ENCODE measurements around the gene FAAP20. TPM values are rescaled to one million over a fixed set of nuclear protein-coding genes. Genes with fewer than 3 reads are reported as not detected.

The FAAP20 gene
- total and polyA plus RNA-seq, 10 of the 15 experiments (the other 5 are each of a cell fraction or from before 2014, with no cell fraction given), result 0.79 to 91.8 (median 20.9) TPM

- POLR2A ChIA-PET, result no interaction called here
These were observed 16.2 kb upstream of the FAAP20 start for GRCh38 chr1:2210786-2211185.

DNA sequence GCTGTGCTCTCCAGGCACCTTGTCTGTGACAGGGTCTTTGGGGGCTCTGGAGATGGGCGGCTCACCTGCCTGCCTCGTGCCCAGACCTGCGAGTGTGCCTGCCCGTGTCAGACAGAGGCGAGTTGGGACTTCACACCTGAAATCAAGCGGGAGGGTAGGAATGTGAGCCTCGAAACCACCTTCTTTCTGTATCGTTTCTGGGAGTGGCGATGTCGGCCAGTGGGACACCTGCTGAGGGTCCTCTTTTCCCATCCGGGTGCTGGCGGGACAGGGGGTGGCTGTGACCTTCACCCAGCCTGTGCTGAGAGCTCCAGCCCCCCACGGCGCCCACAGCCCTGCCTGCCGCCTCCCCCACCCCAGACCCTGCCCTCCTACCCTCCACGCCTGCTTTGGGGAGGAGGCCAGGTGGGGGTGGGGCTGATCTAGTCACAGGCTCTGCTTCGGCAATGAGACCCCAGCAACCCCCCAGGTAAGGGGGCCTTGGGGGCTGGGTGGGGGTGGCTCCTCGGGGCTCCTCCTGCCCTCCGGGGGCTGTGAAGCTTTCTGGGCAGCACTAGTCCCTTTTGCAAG lies 15.6 kb upstream of the FAAP20 start:
- ChIA-PET CTCF (no interaction called here), POLR2A (no interaction called here), SMC1A (ENCODE audit: uncharacterized antibody, unreplicated experiment) (no interaction called here), RAD21 (ENCODE audit: unreplicated experiment) (no interaction called here)
- WGBS (ENCODE audit: insufficient coverage, insufficient replicate concordance, low lambda C conversion rate, missing lambda C conversion rate), result 24% methylated on average over 16 of the region's 19 CpGs
- H3K9me3 ChIP-seq (replicated peaks; ENCODE audit: control insufficient read depth, insufficient read depth, low read length), result no peaks in the 10 kb centered on the region
- no peak overlapping the region for H3K27ac ChIP-seq (ENCODE audit: control insufficient read depth, insufficient read depth)
- ATAC-seq, result no peak
- H3K4me2 ChIP-seq (ENCODE audit: control insufficient read depth, insufficient read depth), result no peak overlapping the region
- no peak overlapping the region for H3K4me3 ChIP-seq
- FAIRE-seq, result no peak
- in situ Hi-C loops (cut with MboI) (no loop called here), intact Hi-C loops (cut with micrococcal nuclease; ENCODE audit: unreplicated experiment) (no loop called here)
- BruUV-seq (replicated peaks), result no TSS peak
- H3K4me1 ChIP-seq (ENCODE audit: control insufficient read depth, insufficient read depth, low read length), result 0 out of 2 replicates have a peak, but pooled peaks cover 4% of the 10 kb centered on the region
- H3K79me2 ChIP-seq (ENCODE audit: control insufficient read depth, insufficient read depth, low read length), result no peaks in the 10 kb centered on the region
- H4K20me1 ChIP-seq (ENCODE audit: control insufficient read depth, insufficient read depth), result no peaks in the 10 kb centered on the region
- H3K36me3 ChIP-seq (ENCODE audit: control insufficient read depth in 2 of 2, insufficient read depth in 2 of 2, low read length in 1 of 2), result no peaks in the 10 kb centered on the region
- no peak overlapping the region for H2AFZ ChIP-seq (ENCODE audit: control insufficient read depth, low read depth, low read length)
- no peak overlapping the region for H3K9ac ChIP-seq (ENCODE audit: control insufficient read depth, insufficient read depth, low read length)
- no peaks in the 10 kb centered on the region; a peak in 1 of 4 replicates for H3K27me3 ChIP-seq (replicated peaks in 1 of 2; ENCODE audit: control insufficient read depth in 2 of 2, insufficient read depth in 2 of 2, low read length in 1 of 2)
- no peak for TF ChIP-seq EP300 (IDR thresholded peaks at IDR 0.05; ENCODE audit: borderline replicate concordance in 1 of 2, control insufficient read depth in 1 of 2, low read depth in 2 of 2, low read length in 2 of 2)
- no peak for TF ChIP-seq E2F4 (IDR thresholded peaks at IDR 0.05; ENCODE audit: low read depth, low read length)
- TF ChIP-seq ZNF622 (IDR thresholded peaks at IDR 0.05), result no peak
- TF ChIP-seq RB1 (IDR thresholded peaks at IDR 0.05; ENCODE audit: borderline replicate concordance), result no peak
- no peak for TF ChIP-seq NFYB (IDR thresholded peaks at IDR 0.05; ENCODE audit: insufficient read depth, low read depth, low read length)
- TF ChIP-seq, protein P1, sequence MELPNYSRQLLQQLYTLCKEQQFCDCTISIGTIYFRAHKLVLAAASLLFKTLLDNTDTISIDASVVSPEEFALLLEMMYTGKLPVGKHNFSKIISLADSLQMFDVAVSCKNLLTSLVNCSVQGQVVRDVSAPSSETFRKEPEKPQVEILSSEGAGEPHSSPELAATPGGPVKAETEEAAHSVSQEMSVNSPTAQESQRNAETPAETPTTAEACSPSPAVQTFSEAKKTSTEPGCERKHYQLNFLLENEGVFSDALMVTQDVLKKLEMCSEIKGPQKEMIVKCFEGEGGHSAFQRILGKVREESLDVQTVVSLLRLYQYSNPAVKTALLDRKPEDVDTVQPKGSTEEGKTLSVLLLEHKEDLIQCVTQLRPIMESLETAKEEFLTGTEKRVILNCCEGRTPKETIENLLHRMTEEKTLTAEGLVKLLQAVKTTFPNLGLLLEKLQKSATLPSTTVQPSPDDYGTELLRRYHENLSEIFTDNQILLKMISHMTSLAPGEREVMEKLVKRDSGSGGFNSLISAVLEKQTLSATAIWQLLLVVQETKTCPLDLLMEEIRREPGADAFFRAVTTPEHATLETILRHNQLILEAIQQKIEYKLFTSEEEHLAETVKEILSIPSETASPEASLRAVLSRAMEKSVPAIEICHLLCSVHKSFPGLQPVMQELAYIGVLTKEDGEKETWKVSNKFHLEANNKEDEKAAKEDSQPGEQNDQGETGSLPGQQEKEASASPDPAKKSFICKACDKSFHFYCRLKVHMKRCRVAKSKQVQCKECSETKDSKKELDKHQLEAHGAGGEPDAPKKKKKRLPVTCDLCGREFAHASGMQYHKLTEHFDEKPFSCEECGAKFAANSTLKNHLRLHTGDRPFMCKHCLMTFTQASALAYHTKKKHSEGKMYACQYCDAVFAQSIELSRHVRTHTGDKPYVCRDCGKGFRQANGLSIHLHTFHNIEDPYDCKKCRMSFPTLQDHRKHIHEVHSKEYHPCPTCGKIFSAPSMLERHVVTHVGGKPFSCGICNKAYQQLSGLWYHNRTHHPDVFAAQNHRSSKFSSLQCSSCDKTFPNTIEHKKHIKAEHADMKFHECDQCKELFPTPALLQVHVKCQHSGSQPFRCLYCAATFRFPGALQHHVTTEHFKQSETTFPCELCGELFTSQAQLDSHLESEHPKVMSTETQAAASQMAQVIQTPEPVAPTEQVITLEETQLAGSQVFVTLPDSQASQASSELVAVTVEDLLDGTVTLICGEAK (IDR thresholded peaks at IDR 0.05; ENCODE audit: borderline replicate concordance), result no peak
- TF ChIP-seq IKZF2 (IDR thresholded peaks at IDR 0.05), result no peak
- TF ChIP-seq NFXL1 (IDR thresholded peaks at IDR 0.05; ENCODE audit: borderline replicate concordance), result no peak
- TF ChIP-seq SIX5 (IDR thresholded peaks at IDR 0.05; ENCODE audit: low read depth, low read length, severe bottlenecking), result no peak
- no peak for DNase-seq (ENCODE audit: low read depth, low spot score)

More at GRCh38 chr1:2210786-2211185, 16.2 kb upstream of the FAAP20 start:
- DNase-seq (ENCODE audit: low read depth, low spot score) (no peak), FAIRE-seq (no peak), ATAC-seq (no peak)
- 50% methylated on average over 13 of the region's 13 CpGs for WGBS (ENCODE audit: insufficient coverage, insufficient replicate concordance, low lambda C conversion rate, missing lambda C conversion rate)
- Histone ChIP-seq H4K20me1 (ENCODE audit: control insufficient read depth, insufficient read depth) (no peaks in the 10 kb centered on the region), H2AFZ (ENCODE audit: control insufficient read depth, low read depth, low read length) (no peak overlapping the region), H3K4me2 (ENCODE audit: control insufficient read depth, insufficient read depth) (no peak overlapping the region), H3K79me2 (ENCODE audit: control insufficient read depth, insufficient read depth, low read length) (no peaks in the 10 kb centered on the region), H3K27ac (ENCODE audit: control insufficient read depth, insufficient read depth) (no peak overlapping the region), H3K4me3 (no peak overlapping the region), H3K9ac (ENCODE audit: control insufficient read depth, insufficient read depth, low read length) (no peak overlapping the region), H3K4me1 (ENCODE audit: control insufficient read depth, insufficient read depth, low read length) (no peaks in the 10 kb centered on the region), H3K36me3 (ENCODE audit: control insufficient read depth in 2 of 2, insufficient read depth in 2 of 2, low read length in 1 of 2) (no peaks in the 10 kb centered on the region), H3K27me3 (replicated peaks in 1 of 2; ENCODE audit: control insufficient read depth in 2 of 2, insufficient read depth in 2 of 2, low read length in 1 of 2) (no peaks in the 10 kb centered on the region; a peak in 1 of 4 replicates), H3K9me3 (replicated peaks; ENCODE audit: control insufficient read depth, insufficient read depth, low read length) (no peaks in the 10 kb centered on the region)
- in situ Hi-C loops (cut with MboI) (no loop called here), intact Hi-C loops (cut with micrococcal nuclease; ENCODE audit: unreplicated experiment) (no loop called here)
- no TSS peak for BruUV-seq (replicated peaks)
- TF ChIP-seq MXI1 (IDR thresholded peaks at IDR 0.05; ENCODE audit: low read depth, low read length), result no peak
- TF ChIP-seq SPI1 (IDR thresholded peaks at IDR 0.05; ENCODE audit: borderline replicate concordance, insufficient read depth, low read depth, low read length), result no peak
- no peak for TF ChIP-seq MYB (IDR thresholded peaks at IDR 0.05; ENCODE audit: borderline replicate concordance, low read depth, low read length)
- no peak for TF ChIP-seq IRF4 (IDR thresholded peaks at IDR 0.05; ENCODE audit: low read depth, low read length)
- no peak for TF ChIP-seq ZNF274 (IDR thresholded peaks at IDR 0.05; ENCODE audit: insufficient read depth, insufficient read length)
- no peak for TF ChIP-seq HDGF (IDR thresholded peaks at IDR 0.05)
- no peak for TF ChIP-seq DPF2 (IDR thresholded peaks at IDR 0.05)
- TF ChIP-seq CBX3 (IDR thresholded peaks at IDR 0.05; ENCODE audit: borderline replicate concordance, low read depth), result no peak
- RAD21 ChIA-PET (ENCODE audit: unreplicated experiment), result interaction anchor here (1.0 kb wide), 1 partner anchor 171 kb away, joined by 3 read pairs; no protein-coding TSS in a partner anchor
- CTCF ChIA-PET, result no interaction called here
- SMC1A ChIA-PET (ENCODE audit: uncharacterized antibody, unreplicated experiment), result no interaction called here

All from GM12878 (cell line).